Cardiac muscle cell (in vitro differentiated cells and primary cell): Measurements from ENCODE around the gene KDM8. TPM values are rescaled to one million over a fixed set of nuclear protein-coding genes. Genes with fewer than 3 reads are reported as not detected.
A peak's percentile ranks its signal among the peaks of the same experiment; 100 is the strongest.

Experiments
- DNase-seq, 2 donors: peaks; one replicate each; pipeline versions ENCODE4 v3.0.0 to v3.0.0-alpha.2; 2010 to 2017; ENCODE audit warnings: low read depth in 1 of 2, low spot score in 1 of 2
- H3K27ac ChIP-seq: fragments of 200-600 bp; sonication (generic); 2 replicates; pipeline ENCODE4 v1.5.1; 2016
- H3K27me3 ChIP-seq: fragments of 200-600 bp; sonication (generic); 2 replicates; pipeline ENCODE4 v1.6.0; 2016; ENCODE audit warnings: control low read depth
- H3K36me3 ChIP-seq: fragments of 200-600 bp; sonication (generic); 2 replicates; pipeline ENCODE4 v1.5.1; 2016; ENCODE audit warnings: control low read depth
- H3K4me1 ChIP-seq: fragments of 200-600 bp; sonication (generic); 2 replicates; pipeline ENCODE4 v1.8.1; 2017; ENCODE audit warnings: low read depth, mild to moderate bottlenecking, mixed run types
- H3K4me3 ChIP-seq: fragments of 200-600 bp; sonication (generic); 2 replicates; pipeline ENCODE4 v1.5.1; 2016; ENCODE audit warnings: mild to moderate bottlenecking
- H3K9me3 ChIP-seq: fragments of 200-600 bp; sonication (generic); 2 replicates; pipeline ENCODE4 v1.5.1; 2017; ENCODE audit warnings: low read depth, mild to moderate bottlenecking, control low read depth
- polyA plus RNA-seq: library from polyadenylated mRNA; unstranded; fragments of >200 nt; fragmentation: Nextera tagmentation; extraction: Ambion mirVana; gene quantifications from 2 replicates; pipeline ENCODE4 v1.2.1, GENCODE V29; 2016
- total RNA-seq: library from RNA; depleted of rRNA; stranded (reverse); fragments of >200 nt; gene quantifications from 2 replicates; pipeline ENCODE4 v1.2.3, GENCODE V29; 2016
- TF ChIP-seq, protein P1 (sequence below): IDR thresholded peaks from 2 replicates; pipeline ENCODE4 v1.5.1; 2012; ENCODE audit warnings: low read depth, mild to moderate bottlenecking, low read length

KDM8 gene
- total and polyA plus RNA-seq, 2 experiments from 2014 or later, result 8.5 to 10.5 TPM

DNA sequence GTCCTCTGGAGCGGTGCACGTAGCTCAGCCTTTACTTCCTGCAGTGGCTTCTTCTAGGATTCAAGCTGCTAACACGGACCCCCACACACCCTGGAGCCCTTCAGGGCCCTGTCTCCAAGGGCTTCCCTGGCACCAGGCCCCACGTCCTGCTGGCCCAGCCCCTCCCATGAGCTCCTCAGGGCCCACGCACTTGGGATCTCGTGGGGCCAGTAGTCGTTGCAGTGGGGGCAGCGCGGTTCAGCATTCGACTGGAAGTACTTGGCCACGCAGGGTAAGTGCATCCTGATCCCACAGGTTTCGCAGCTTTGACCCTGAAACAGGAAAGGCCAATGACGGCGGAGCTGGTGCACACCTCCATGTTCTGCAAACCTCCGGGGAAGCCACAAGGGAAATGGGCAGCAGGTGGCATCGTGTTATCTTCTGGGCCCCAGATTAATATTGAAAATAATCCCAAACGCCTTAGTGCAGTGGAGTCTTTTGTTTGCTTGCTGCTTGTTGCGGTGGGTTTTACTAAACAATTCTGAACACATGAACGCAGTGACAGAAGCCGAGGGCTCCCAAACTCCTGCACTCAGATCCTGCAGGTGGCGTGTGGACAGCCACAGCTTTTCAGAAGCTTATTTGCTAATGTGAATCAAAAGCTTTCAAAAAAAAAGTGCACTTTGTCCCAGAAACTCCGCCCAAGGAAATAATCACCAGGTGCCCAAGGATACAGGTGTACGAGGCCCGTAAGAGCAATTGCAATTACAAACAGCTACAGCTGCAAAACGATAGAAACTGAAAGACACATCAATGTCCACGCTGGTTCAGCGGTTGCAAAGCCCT lies 22.4 kb downstream of the KDM8 start:
- H3K36me3 ChIP-seq, result no peaks in the 10 kb centered on the region
- no peak for DNase-seq
- H3K9me3 ChIP-seq, result no peaks in the 10 kb centered on the region
- no peak overlapping the region for H3K4me3 ChIP-seq
- TF ChIP-seq, protein P1, sequence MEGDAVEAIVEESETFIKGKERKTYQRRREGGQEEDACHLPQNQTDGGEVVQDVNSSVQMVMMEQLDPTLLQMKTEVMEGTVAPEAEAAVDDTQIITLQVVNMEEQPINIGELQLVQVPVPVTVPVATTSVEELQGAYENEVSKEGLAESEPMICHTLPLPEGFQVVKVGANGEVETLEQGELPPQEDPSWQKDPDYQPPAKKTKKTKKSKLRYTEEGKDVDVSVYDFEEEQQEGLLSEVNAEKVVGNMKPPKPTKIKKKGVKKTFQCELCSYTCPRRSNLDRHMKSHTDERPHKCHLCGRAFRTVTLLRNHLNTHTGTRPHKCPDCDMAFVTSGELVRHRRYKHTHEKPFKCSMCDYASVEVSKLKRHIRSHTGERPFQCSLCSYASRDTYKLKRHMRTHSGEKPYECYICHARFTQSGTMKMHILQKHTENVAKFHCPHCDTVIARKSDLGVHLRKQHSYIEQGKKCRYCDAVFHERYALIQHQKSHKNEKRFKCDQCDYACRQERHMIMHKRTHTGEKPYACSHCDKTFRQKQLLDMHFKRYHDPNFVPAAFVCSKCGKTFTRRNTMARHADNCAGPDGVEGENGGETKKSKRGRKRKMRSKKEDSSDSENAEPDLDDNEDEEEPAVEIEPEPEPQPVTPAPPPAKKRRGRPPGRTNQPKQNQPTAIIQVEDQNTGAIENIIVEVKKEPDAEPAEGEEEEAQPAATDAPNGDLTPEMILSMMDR, result no peak
- H3K27ac ChIP-seq, result no peak overlapping the region
- H3K27me3 ChIP-seq, result no peaks in the 10 kb centered on the region
- peaks cover 25% of the 10 kb centered on the region for H3K4me1 ChIP-seq

DNA sequence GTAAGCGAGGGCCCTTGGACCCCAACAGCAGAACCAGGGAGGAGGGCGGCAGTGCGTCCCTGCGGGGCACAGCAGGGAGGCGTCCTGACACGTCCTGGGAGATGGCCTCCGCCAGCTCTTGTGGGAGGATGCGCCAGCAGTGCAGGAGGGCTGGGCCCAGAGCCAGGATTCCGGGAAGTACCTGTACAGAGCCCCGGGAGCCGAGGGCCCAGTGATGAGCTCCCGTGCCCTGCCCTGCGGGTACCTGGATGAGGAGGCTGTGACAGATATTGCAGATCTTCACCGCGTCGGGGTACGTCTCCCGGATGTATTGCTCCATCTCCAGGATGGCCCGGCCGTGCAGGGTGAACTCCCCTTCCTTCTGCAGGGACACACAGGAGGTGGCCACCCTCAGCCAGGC lies 23.1 kb downstream of the KDM8 start:
- H3K36me3 ChIP-seq, result no peaks in the 10 kb centered on the region
- no peaks in the 10 kb centered on the region for H3K27me3 ChIP-seq
- H3K4me3 ChIP-seq, result no peak overlapping the region
- no peak overlapping the region for H3K27ac ChIP-seq
- TF ChIP-seq, protein P1, result no peak
- peaks cover 32% of the 10 kb centered on the region for H3K4me1 ChIP-seq
- H3K9me3 ChIP-seq, result no peaks in the 10 kb centered on the region
- no peak for DNase-seq

DNA sequence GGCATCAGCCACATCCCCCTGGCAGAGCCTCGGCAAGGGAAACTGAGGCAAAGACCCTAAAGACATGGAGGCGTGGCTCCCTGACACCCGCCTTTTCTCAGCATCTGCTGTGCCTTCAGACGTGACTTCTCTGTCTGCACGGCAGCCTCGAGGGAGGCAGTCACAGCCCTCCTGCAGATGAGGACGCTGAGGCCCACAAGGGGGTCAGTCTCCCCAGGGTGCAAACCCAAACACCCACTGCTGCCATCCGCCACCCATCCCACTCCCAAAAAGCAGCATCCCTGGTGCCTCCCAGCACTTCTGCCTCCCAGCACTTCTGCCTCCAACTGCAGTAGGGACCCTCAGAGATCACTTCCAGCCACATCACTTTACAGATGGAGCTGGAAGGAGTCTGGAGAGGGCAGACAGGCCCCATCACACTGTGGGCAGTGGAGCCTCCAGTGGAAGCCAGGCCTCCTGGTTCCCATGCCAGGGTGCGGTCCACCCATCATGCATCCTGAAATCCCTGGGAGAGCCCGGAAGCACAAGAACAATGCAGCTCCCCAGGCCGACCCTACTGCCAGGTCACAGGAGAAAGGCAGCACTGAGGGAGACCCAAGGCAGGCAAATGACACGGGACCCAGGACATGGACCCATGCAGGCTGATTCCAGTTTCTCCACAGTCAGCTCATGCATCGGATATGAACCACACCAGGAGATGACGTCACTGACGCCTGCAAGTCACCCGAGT lies 23.8 kb downstream of the KDM8 start:
- DNase-seq, result no peak
- TF ChIP-seq, protein P1, result no peak
- Histone ChIP-seq H3K9me3 (no peaks in the 10 kb centered on the region), H3K27me3 (no peaks in the 10 kb centered on the region), H3K4me1 (peaks cover 33% of the 10 kb centered on the region), H3K27ac (no peak overlapping the region), H3K4me3 (no peak overlapping the region), H3K36me3 (no peaks in the 10 kb centered on the region)

DNA sequence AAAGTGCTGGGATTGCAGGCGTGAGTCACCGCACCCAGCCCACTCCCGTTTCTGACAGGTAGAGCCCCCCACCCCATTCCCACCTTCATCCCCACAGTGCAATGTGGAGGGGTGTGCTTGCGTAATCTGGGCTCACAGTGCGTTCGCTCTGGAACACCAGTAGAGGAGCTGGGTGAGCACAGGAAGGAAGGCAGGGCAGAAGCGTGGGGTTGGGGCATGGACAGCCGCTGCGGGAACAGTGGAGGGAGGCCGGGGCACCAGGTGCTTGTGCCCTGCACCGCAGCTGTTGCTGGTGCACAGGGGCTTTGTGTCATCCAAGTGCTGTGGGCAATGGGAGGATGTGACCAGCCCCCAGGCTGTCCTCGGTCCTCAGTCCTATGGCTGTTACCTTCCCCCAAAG lies 24.7 kb downstream of the KDM8 start:
- Histone ChIP-seq H3K9me3 (no peaks in the 10 kb centered on the region), H3K27ac (no peak overlapping the region), H3K27me3 (no peaks in the 10 kb centered on the region), H3K4me1 (peaks cover 24% of the 10 kb centered on the region), H3K36me3 (no peaks in the 10 kb centered on the region), H3K4me3 (no peak overlapping the region)
- no peak for DNase-seq
- TF ChIP-seq, protein P1, result no peak

DNA sequence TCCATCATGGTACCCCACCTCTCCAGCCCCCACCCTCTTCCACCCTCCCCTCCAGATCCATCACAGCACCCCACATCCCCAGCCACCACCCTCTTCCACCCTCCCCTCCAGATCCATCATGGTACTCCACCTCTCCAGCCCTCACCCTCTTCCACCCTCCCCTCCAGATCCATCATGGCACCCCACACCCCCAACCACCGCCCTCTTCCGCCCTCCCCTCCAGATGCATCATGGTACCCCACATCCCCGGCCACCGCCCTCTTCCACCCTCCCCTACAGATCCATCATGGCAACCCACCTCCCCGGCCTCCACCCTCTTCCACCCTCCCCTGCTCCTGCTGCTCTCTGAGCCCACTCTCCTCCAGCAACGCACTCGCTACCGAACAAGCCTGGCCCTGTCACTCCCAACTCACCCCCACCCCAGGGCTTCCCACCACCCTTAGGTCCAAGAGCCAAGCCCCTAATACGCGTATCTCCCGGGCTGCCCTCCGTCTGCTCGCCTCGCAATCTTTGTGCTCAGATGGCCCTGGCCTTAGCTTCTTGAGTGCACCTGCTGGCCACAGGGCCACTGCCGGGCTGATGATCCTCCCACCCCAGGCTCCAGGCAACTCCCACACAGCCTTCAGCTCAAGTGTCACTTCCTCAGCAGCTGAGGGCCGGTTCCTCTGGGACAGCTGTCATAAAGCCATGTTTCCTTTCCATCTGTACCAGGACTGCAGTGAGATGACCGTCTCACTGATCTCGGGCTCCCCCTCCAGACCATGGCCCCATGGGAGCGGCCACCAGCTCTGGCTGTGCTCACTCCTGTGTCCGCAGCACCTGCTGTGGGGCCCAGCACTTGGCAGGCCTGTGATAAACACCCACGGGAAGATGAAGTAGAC lies 25.5 kb downstream of the KDM8 start:
- Histone ChIP-seq H3K36me3 (no peaks in the 10 kb centered on the region), H3K4me1 (peaks cover 21% of the 10 kb centered on the region), H3K27ac (peak overlapping the region; percentile 54), H3K27me3 (no peaks in the 10 kb centered on the region), H3K4me3 (no peak overlapping the region), H3K9me3 (no peaks in the 10 kb centered on the region)
- TF ChIP-seq, protein P1, result no peak
- DNase-seq, result peak in 1 of 2 donors; percentile 59
